Measurements from ENCODE around the gene DDX41.

DNA sequence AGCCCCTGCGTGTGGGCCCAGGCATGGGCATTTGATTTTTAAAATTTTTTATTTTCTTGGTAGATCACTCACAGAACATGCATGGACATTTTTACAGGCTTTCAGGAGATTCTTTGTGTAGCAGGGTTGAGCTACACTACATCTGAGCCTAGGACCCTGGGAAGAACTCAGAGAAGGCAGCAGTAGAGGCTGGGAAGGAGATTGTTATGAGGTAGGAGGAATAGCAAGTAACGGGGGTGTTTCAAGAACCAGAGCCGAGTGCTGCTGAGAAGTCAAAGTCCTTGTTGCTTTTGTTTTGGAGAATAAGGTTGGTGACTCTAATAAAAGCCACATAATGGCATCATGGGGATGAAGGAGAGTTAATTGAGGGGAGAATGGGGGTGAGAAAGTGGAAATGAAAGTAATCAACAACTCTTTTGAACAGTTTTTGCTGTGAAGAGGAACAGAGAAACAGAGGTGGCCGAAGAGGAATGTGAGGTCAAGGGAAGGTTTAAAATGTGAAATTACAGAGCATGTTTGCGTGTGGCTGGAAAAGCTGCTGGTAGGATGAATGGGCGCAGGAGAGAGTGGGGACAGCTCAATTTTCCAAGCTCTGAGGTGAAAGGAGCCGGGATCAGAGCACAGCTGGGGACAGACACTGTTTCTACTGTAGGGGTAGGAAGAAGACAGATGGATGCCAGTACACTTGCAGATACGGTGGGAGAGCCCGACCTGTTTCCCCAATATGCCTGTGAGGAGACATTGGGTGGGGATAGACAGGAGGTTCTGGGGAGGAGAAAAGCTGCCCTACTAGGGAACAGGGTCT is 14.7 kb downstream of the DDX41 start:
- TF ChIP-seq, protein P1, sequence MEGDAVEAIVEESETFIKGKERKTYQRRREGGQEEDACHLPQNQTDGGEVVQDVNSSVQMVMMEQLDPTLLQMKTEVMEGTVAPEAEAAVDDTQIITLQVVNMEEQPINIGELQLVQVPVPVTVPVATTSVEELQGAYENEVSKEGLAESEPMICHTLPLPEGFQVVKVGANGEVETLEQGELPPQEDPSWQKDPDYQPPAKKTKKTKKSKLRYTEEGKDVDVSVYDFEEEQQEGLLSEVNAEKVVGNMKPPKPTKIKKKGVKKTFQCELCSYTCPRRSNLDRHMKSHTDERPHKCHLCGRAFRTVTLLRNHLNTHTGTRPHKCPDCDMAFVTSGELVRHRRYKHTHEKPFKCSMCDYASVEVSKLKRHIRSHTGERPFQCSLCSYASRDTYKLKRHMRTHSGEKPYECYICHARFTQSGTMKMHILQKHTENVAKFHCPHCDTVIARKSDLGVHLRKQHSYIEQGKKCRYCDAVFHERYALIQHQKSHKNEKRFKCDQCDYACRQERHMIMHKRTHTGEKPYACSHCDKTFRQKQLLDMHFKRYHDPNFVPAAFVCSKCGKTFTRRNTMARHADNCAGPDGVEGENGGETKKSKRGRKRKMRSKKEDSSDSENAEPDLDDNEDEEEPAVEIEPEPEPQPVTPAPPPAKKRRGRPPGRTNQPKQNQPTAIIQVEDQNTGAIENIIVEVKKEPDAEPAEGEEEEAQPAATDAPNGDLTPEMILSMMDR (IDR thresholded peaks at IDR 0.05) = no peak
- no peak for TF ChIP-seq POLR2A (IDR thresholded peaks at IDR 0.05)

Measured in esophagus squamous epithelium (tissue), 4 donors.